Urinary bladder (tissue), 4 donors: ENCODE results near the gene ACSF3. TPM values are rescaled to one million over a fixed set of nuclear protein-coding genes. Genes with fewer than 3 reads are reported as not detected.

ENCODE experiments used
- DNase-seq: peaks from one replicate; pipeline ENCODE4 v3.0.0-alpha.2; 2015; ENCODE audit errors: extremely low spot score
- H3K27ac ChIP-seq: one replicate; pipeline ENCODE4 v1.5.1; 2013; ENCODE audit warnings: low read depth, mild to moderate bottlenecking, moderate library complexity
- H3K36me3 ChIP-seq: one replicate; pipeline ENCODE4 v1.6.1; 2013; ENCODE audit warnings: mild to moderate bottlenecking, moderate library complexity; ENCODE audit not compliant: insufficient read depth
- H3K4me1 ChIP-seq: one replicate; pipeline ENCODE4 v1.6.1; 2013; ENCODE audit warnings: mild to moderate bottlenecking, moderate library complexity; ENCODE audit not compliant: insufficient read depth
- H3K4me3 ChIP-seq: one replicate; pipeline ENCODE4 v1.5.1; 2013; ENCODE audit warnings: low read depth, low read length
- WGBS: extraction: QIAGEN DNeasy Blood & Tissue Kit; methylation state at CpG from one replicate; pipeline ENCODE4 v1.1.7; 2013; 5-methylcytosine and 5-hydroxymethylcytosine counted together
- polyA plus RNA-seq: library from polyadenylated mRNA; stranded (reverse); fragments of 200-250 nt; gene quantifications from one replicate; pipeline ENCODE4 v1.2.3, GENCODE V29; 2013
- total RNA-seq: library from RNA; depleted of rRNA; stranded (reverse); fragments of >200 nt; gene quantifications from one replicate; pipeline ENCODE4 v1.2.3, GENCODE V29; 2014
- donor health status: healthy with polysubstance abuse.
- donor health status: healthy.

ACSF3 gene
- total and polyA plus RNA-seq, 2 donors = 19.1 to 19.7 TPM

DNA sequence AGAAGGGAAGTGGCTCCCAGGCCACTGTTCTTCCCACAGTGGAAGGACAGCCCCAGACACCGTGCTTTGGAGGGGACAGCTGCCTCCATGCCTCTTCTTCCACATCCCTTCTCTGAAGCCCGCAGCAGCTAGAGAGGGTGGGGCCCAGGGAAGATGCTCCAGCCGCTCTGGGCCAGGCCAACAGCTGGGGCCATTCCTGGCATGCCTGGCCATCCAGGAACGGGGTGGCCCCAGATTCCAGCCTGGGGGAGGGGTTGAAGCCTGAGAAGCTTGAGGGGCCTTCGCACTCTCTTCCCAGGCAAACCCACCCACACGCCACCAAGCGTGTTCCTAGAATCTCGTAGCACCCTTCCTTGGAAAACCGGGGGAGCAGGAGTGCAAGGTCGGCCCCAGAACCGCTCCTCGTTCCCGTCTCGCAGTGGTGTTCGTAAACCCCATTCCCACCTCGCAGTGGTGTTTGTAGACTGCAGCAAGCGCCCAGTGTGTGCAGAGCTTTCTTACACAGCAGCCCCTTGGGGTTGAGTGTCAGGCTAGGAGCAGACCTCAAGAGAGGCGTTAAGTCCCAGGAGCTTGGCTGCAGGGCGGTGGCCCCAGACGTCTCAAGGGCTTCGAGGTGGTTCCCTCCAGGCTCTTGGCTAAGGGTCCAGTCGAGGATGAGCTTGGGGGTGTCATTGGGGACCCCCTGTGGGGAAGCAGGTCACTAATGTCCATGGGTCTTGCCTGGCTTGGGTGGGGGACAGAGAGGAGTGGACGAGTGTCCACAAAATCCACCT, 80.6 kb downstream of the ACSF3 start:
- no peaks in the 10 kb centered on the region for H3K36me3 ChIP-seq
- H3K4me3 ChIP-seq = no peak overlapping the region
- 68% methylated on average over 23 of the region's 23 CpGs for WGBS
- no peak for DNase-seq
- H3K4me1 ChIP-seq = no peaks in the 10 kb centered on the region
- no peak overlapping the region for H3K27ac ChIP-seq

GRCh38 chr16:89174877-89175276, 81.2 kb downstream of the ACSF3 start:
- DNase-seq = no peak
- H3K36me3 ChIP-seq = no peaks in the 10 kb centered on the region
- no peak overlapping the region for H3K27ac ChIP-seq
- WGBS = 77% methylated on average over 14 of the region's 14 CpGs
- H3K4me1 ChIP-seq = no peaks in the 10 kb centered on the region
- no peak overlapping the region for H3K4me3 ChIP-seq

DNA sequence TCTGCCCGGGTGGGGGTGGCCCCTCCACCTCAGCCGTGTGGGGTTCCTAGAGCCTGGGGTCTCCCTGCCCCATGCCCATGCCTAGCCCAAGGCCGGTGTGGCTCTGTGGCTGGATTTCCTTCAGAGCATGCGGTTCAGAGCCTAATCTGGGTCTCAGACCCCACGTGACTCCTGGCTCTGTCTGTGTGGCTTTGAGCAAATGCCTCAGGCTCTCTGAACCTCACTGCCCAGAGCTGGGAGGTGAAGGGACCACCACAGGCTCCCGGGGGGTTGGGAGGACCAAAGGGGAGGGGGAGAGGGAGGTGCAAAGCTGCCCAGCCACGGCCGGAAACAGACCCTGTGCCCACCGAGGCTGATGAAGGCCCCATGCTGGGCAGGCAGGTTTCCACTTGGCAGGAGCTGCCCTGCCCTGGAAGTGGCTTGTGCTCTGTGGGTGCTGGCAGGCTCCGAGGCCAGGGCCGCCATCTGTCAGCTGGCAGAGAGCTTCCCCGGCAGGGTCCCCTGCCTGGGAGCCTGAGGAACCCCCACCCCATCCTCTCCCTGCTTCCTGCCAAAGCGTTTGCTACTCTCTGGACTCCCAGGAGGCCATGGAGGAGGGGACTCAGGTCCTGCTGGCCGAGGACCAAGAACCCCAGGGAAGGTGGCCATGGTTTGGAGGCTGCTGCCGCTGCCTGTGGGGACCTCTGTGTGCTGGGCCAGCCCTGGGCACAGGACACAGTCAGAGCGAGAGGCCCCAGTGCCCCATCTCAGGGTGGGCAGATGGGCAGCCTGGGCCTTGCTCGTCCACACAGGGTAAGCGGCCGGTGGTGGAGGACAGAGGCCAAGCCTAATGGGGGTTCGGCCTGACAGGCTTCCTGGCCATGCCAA, 81.9 kb downstream of the ACSF3 start:
- Histone ChIP-seq H3K4me1 (no peaks in the 10 kb centered on the region), H3K4me3 (no peak overlapping the region), H3K36me3 (no peaks in the 10 kb centered on the region), H3K27ac (no peak overlapping the region)
- DNase-seq = no peak
- WGBS = 56% methylated on average over 20 of the region's 20 CpGs

DNA sequence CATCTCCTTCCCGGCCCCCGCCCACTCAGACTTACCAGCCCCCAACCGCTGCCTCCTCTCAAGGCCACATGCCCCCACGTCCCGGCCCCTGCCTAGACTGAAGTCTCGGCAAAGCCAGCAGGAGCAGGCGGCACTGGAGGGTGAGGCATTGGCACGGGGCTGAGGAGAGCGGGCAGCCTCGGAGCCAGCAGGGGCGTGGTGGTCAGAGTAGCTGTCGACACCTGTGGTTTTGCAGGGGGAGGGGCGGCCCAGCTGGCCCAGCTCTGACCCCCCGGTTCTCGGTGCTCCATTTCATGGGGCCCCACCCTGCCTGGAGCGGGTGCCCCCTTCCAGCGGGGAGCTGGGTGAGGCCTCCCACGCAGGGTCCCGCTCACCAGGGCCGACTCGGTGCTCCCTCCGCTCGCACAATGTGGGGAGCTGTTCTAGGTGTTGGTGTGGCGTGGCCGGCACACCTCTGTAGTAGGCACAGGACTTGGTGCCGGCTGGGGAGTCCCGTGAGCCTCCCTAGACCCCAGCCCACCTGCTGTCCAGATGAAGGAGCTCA, 82.6 kb downstream of the ACSF3 start:
- Histone ChIP-seq H3K36me3 (no peaks in the 10 kb centered on the region), H3K27ac (no peak overlapping the region), H3K4me1 (no peaks in the 10 kb centered on the region), H3K4me3 (no peak overlapping the region)
- DNase-seq = no peak
- WGBS = 79% methylated on average over 27 of the region's 27 CpGs

DNA sequence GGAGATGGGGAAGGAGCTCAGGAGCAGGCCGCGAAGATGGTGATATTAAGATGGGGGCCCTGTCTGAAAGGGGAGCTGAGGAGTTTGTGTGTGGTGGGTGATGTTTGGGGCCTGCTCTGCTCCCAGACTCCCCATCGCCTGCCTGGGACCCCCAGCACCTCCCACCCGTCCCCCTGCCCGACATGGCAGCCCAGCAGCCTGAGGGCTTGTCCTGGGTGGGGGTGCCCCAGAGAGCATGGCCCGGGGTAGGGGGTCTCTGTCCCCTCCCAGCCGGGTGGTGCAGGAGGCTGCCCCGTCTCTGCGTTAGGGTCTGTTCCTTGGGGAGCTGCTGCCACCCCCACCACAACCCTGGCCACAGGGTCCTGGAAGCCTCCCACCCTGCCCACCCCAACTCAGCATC, 83.1 kb downstream of the ACSF3 start:
- H3K27ac ChIP-seq = no peak overlapping the region
- H3K4me3 ChIP-seq = no peak overlapping the region
- no peak for DNase-seq
- WGBS = 90% methylated on average over 9 of the region's 9 CpGs
- H3K36me3 ChIP-seq = no peaks in the 10 kb centered on the region
- no peaks in the 10 kb centered on the region for H3K4me1 ChIP-seq

DNA sequence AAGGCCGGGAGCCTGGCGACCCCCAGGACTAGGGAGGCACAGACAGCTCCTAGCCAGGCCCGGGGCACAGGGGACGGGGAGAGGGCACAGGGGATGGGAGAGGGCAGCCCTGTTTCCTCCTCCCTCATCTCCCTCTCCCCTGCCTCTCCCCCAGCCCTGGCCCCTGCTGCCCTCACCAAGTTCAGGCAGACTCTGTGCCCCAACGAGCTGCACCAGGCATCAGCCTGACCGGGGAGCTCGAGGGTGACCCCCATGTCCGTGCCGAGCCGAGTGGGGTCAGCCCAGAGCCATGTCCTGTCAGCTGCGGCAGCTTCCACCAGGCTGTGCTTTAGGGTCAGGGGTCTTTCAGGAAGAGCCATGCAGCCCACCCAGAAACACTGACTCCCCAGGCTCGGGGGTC, 83.8 kb downstream of the ACSF3 start:
- 74% methylated on average over 12 of the region's 12 CpGs for WGBS

DNA sequence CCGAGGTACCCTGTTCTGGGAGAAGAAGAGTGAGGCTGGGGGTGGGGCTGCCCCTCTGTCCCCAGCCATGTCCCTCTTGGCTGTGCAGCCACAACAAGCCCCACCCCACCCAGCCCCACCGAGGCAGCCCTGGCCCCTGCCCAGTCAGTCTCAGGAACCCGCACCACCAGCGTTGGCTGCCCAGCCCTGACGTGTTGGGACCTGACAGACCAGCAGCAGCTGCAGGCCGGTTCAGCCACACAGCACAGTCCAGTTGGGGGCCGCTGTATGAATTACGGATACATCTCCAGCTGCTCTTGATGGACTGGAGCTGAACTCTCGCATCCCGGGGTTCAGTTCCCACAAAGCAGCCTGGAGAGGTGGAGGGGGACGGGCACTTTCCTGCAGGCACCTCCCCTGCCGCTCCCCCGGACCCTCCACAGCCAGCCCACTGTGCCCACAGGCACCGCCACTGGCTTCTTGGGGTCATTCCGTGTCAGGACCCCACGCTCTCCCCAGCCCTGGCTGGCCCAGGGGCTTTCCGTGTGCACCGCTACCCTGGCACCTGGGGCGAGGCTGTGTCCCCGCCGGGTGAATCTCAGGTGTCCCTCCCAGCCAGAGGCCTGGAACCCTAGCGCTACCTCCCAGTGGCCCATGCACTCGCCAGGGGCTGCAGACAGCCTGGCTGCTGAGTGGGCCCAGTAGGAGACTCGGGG, 84.9 kb downstream of the ACSF3 start:
- no peak for DNase-seq
- 73% methylated on average over 24 of the region's 24 CpGs for WGBS
- Histone ChIP-seq H3K36me3 (no peaks in the 10 kb centered on the region), H3K27ac (no peak overlapping the region), H3K4me3 (no peak overlapping the region), H3K4me1 (no peaks in the 10 kb centered on the region)

More for the DNA sequence above, 83.8 kb downstream of the ACSF3 start:
- no peak overlapping the region for H3K27ac ChIP-seq
- H3K36me3 ChIP-seq = no peaks in the 10 kb centered on the region
- no peaks in the 10 kb centered on the region for H3K4me1 ChIP-seq
- no peak overlapping the region for H3K4me3 ChIP-seq
- no peak for DNase-seq

- DNase-seq = no peak
- Histone ChIP-seq H3K4me1 (no peaks in the 10 kb centered on the region), H3K36me3 (no peaks in the 10 kb centered on the region), H3K4me3 (no peak overlapping the region), H3K27ac (no peak overlapping the region)
- 85% methylated on average over 19 of the region's 19 CpGs for WGBS
Observed at GRCh38 chr16:89179148-89179484, 85.5 kb downstream of the ACSF3 start.

DNA sequence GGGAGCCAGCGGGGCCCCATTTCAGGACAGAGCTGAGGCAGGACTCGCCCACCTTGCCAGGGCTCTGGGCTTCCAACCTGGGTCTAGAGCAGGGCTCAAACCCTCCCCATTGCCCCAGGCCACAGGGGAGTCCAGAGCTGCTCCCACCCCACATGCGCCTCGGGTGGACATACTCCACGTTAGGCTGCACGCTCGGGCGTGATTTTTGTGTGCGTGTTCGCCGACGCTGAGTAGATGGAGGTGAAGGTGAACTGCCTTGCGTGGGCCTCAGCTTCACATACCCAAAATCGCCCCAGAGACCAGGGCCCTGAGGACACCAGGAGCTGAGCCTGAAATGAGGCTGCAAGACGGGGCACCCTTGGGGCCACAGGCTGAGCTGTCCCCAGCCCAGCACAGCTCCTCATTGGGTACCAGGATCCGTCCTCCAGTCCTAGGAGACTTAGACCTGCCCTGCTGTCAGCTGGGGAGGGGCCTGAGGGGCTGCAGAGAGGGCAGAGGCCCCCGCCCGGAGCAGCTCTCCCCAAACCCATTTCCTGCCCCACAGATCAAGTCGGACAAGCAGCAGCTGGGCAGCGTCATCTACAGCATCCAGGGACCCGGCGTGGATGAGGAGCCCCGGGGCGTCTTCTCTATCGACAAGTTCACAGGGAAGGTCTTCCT, 86.1 kb downstream of the ACSF3 start:
- Histone ChIP-seq H3K4me1 (no peaks in the 10 kb centered on the region), H3K36me3 (no peaks in the 10 kb centered on the region), H3K4me3 (no peak overlapping the region), H3K27ac (no peak overlapping the region)
- no peak for DNase-seq
- WGBS = 70% methylated on average over 25 of the region's 25 CpGs

DNA sequence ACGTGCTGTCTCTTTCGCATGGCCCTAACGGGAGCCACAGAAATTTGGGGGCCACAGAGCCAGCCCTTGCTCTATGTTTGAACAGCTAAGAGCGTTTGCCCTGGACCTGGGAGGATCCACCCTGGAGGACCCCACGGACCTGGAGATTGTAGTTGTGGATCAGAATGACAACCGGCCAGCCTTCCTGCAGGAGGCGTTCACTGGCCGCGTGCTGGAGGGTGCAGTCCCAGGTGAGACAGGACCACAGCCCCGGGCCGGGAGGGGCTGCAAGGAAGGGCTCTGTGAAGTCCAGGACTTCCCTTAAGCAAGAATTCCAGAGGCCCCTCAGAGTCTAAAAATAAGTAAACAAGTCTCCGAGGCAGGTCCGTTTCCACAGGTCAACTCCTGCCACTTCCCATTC, 89.8 kb downstream of the ACSF3 start:
- H3K4me3 ChIP-seq = no peak overlapping the region

GRCh38 chr16:89183975-89184676, 90.5 kb downstream of the ACSF3 start:
- Histone ChIP-seq H3K4me3 (no peak overlapping the region), H3K36me3 (no peaks in the 10 kb centered on the region), H3K4me1 (no peaks in the 10 kb centered on the region), H3K27ac (no peak overlapping the region)
- WGBS = 66% methylated on average over 26 of the region's 26 CpGs
- no peak for DNase-seq

More for the DNA sequence above, 89.8 kb downstream of the ACSF3 start:
- no peak overlapping the region for H3K27ac ChIP-seq
- WGBS = 53% methylated on average over 13 of the region's 13 CpGs
- no peak for DNase-seq
- H3K36me3 ChIP-seq = no peaks in the 10 kb centered on the region
- no peaks in the 10 kb centered on the region for H3K4me1 ChIP-seq

DNA sequence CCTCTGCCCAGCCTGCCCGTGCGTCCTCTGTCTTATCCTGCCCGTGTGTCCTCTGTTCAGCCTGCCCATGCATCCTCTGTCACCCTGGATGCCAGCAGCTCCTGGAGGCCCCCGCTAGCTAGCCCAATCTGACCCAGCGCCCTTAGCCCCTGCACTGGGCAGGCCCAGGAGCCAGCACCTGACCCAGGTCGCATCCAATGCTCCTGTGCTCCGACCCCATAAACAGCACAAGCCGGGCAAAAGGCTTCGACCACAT, 91.0 kb downstream of the ACSF3 start:
- 77% methylated on average over 9 of the region's 9 CpGs for WGBS
- H3K27ac ChIP-seq = no peak overlapping the region

More for the DNA sequence above, 91.0 kb downstream of the ACSF3 start:
- no peak for DNase-seq
- H3K36me3 ChIP-seq = no peaks in the 10 kb centered on the region
- H3K4me1 ChIP-seq = no peaks in the 10 kb centered on the region
- no peak overlapping the region for H3K4me3 ChIP-seq
